ENCODE data around the gene GNG2. TPM values are rescaled to one million over a fixed set of nuclear protein-coding genes. Genes with fewer than 3 reads are reported as not detected.

The GNG2 gene
- total RNA-seq, 4 donors from 2014 or later, result 7.5 to 32.8 (median 14.2) TPM

- 1 to 2% methylated on average over 8 to 70 of the region's 72 CpGs for WGBS, 2 donors (ENCODE audit: low coverage in 1 of 2)
- TF ChIP-seq, protein P1, sequence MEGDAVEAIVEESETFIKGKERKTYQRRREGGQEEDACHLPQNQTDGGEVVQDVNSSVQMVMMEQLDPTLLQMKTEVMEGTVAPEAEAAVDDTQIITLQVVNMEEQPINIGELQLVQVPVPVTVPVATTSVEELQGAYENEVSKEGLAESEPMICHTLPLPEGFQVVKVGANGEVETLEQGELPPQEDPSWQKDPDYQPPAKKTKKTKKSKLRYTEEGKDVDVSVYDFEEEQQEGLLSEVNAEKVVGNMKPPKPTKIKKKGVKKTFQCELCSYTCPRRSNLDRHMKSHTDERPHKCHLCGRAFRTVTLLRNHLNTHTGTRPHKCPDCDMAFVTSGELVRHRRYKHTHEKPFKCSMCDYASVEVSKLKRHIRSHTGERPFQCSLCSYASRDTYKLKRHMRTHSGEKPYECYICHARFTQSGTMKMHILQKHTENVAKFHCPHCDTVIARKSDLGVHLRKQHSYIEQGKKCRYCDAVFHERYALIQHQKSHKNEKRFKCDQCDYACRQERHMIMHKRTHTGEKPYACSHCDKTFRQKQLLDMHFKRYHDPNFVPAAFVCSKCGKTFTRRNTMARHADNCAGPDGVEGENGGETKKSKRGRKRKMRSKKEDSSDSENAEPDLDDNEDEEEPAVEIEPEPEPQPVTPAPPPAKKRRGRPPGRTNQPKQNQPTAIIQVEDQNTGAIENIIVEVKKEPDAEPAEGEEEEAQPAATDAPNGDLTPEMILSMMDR (IDR thresholded peaks at IDR 0.05), result no peak
- TF ChIP-seq POLR2AphosphoS5 (IDR thresholded peaks at IDR 0.05) (peak; percentile 95 to 96 (median 95)), EP300 (IDR thresholded peaks at IDR 0.05; ENCODE audit: low read depth) (no peak), POLR2A (IDR thresholded peaks at IDR 0.05) (peak; percentile 91)
- Histone ChIP-seq H3K27me3 (no peaks in the 10 kb centered on the region), H3K36me3 (peaks cover 0 to 26% (median 11%) of the 10 kb centered on the region in 4 donors), H3K9me3 (no peaks in the 10 kb centered on the region), H3K27ac (peak within 1 kb of the TSS; percentile 90 to 94 (median 94)), H3K4me3 (peak within 1 kb of the TSS; percentile 87 to 97 (median 90)), H3K4me1 (peaks cover 8 to 20% (median 13%) of the 10 kb centered on the region in 4 donors)
- peak; percentile 96 for DNase-seq
- in situ Hi-C loops (cut with MboI; ENCODE audit: low pct_ligation_motif_present in 1 of 4, low pct_unique_long_range_greater_than_20kb in 1 of 4, low sequenced_read_pairs in 3 of 4) (loop anchor here (5.0 to 25.0 kb wide), 6 partner anchors 143 to 702 kb away; partner anchors contain the start of gene PTGDR (in 1 of the 4)), intact Hi-C loops (cut with DNase I; ENCODE audit: low total_unique reads) (no loop called here)
Observed at GRCh38 chr14:51989293-51990234, 129.2 kb downstream of the GNG2 start, which contains the start of gene RTRAF. TSS of gene RTRAF (plus strand) at chr14:51989546. CDS start at chr14:51989640, 94 bp downstream.

- Histone ChIP-seq H3K36me3 (peaks cover 0 to 32% (median 16%) of the 10 kb centered on the region in 4 donors), H3K27me3 (no peaks in the 10 kb centered on the region), H3K4me3 (peak overlapping the region in 2 of 4 donors; percentile 89 to 92), H3K4me1 (peaks cover 8 to 20% (median 13%) of the 10 kb centered on the region in 4 donors), H3K27ac (peak overlapping the region in 3 of 4 donors; percentile 90 to 94 (median 93)), H3K9me3 (no peaks in the 10 kb centered on the region)
- WGBS, 2 donors (ENCODE audit: low coverage in 1 of 2), result 66 to 72% methylated on average over 3 of the region's 3 CpGs
- intact Hi-C loops (cut with DNase I; ENCODE audit: low total_unique reads) (no loop called here), in situ Hi-C loops (cut with MboI; ENCODE audit: low pct_ligation_motif_present in 1 of 4, low pct_unique_long_range_greater_than_20kb in 1 of 4, low sequenced_read_pairs in 3 of 4) (loop anchor here (5.0 to 25.0 kb wide), 5 partner anchors 142 to 703 kb away; partner anchors contain the start of gene PTGDR (in 1 of the 4))
- DNase-seq, result no peak
- TF ChIP-seq POLR2AphosphoS5 (IDR thresholded peaks at IDR 0.05) (no peak), POLR2A (IDR thresholded peaks at IDR 0.05) (no peak)
Observed at GRCh38 chr14:51990488-51990887, 130.1 kb downstream of the GNG2 start.

GRCh38 chr14:51993285-51993920 lies 133.0 kb downstream of the GNG2 start:
- H3K36me3 ChIP-seq, result peaks cover 0 to 45% (median 18%) of the 10 kb centered on the region in 4 donors
- intact Hi-C loops (cut with DNase I; ENCODE audit: low total_unique reads) (no loop called here), in situ Hi-C loops (cut with MboI; ENCODE audit: low pct_ligation_motif_present in 1 of 4, low pct_unique_long_range_greater_than_20kb in 1 of 4, low sequenced_read_pairs in 3 of 4) (loop anchor here (5.0 to 25.0 kb wide), 5 partner anchors 139 to 706 kb away; partner anchors contain the start of gene PTGDR (in 1 of the 4))
- H3K4me1 ChIP-seq, result peaks cover 8 to 26% (median 13%) of the 10 kb centered on the region in 4 donors
- no peak overlapping the region for H3K4me3 ChIP-seq
- TF ChIP-seq POLR2A (IDR thresholded peaks at IDR 0.05) (no peak), POLR2AphosphoS5 (IDR thresholded peaks at IDR 0.05) (no peak), EP300 (IDR thresholded peaks at IDR 0.05; ENCODE audit: low read depth) (no peak)
- TF ChIP-seq, protein P1 (IDR thresholded peaks at IDR 0.05), result no peak
- no peaks in the 10 kb centered on the region for H3K27me3 ChIP-seq
- 55 to 67% methylated on average over 3 of the region's 3 CpGs for WGBS, 2 donors (ENCODE audit: low coverage in 1 of 2)
- DNase-seq, result no peak
- no peaks in the 10 kb centered on the region for H3K9me3 ChIP-seq
- H3K27ac ChIP-seq, result no peak overlapping the region

DNA sequence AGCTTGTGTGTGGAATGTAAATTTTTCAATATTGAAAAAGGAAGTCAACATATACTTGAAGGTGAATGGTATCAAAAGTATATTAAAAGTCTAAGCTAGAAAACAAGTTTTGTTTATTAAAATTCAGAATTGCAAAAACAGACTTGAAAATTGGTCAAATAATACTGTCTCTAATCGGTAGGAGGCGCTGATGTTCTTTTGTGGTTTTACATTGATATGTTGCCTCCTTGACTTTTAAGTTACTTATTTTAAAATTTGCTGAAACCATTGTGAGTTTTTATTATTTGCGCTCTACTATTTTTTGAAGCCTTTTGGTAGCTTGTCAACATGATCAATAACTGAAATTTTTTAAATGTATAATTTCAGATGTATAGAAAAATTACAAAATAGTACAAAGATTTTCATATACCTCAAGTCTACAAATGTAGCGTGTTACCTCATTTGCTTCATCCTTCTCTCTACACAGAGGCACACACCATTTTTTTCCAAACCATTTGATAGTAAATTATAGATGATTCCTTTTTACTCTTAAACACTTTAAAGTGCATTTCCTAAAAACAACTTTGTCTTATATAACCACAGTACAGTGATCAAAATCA lies 135.8 kb downstream of the GNG2 start:
- 30 to 51% methylated on average over 4 of the region's 4 CpGs for WGBS, 2 donors (ENCODE audit: low coverage in 1 of 2)
- Histone ChIP-seq H3K4me3 (no peak overlapping the region), H3K27me3 (no peaks in the 10 kb centered on the region), H3K9me3 (no peaks in the 10 kb centered on the region), H3K27ac (no peak overlapping the region), H3K4me1 (peaks cover 0 to 8% (median 0%) of the 10 kb centered on the region in 4 donors), H3K36me3 (peaks cover 0 to 58% (median 17%) of the 10 kb centered on the region in 4 donors)
- no peak for DNase-seq
- in situ Hi-C loops (cut with MboI; ENCODE audit: low pct_ligation_motif_present in 1 of 4, low pct_unique_long_range_greater_than_20kb in 1 of 4, low sequenced_read_pairs in 3 of 4) (loop anchor here (5.0 to 25.0 kb wide), 5 partner anchors 136 to 709 kb away; partner anchors contain the start of gene PTGDR (in 1 of the 4)), intact Hi-C loops (cut with DNase I; ENCODE audit: low total_unique reads) (loop anchor here (2.0 kb wide), 1 partner anchor 73 kb away; the partner anchor contains the start of gene NID2)
- TF ChIP-seq, protein P1 (IDR thresholded peaks at IDR 0.05), result peak; percentile 77 to 85 (median 79)
- no peak for TF ChIP-seq POLR2AphosphoS5 (IDR thresholded peaks at IDR 0.05)

Data from transverse colon (tissue), 4 donors.